GM18517 (cell line): Measurements from ENCODE around the gene CLN5.
"Not testable (repeated sequence)": the region's sequence is repeated elsewhere in the genome, so short reads cannot be mapped to it uniquely, and the experiment has no call there.

Experiments used
- ATAC-seq: cut with Tn5 transposase; IDR thresholded peaks from one replicate; pipeline ENCODE4 v1.9.1; 2021; ENCODE audit warnings: mild to moderate bottlenecking, moderate library complexity; ENCODE audit not compliant: unreplicated experiment

Gene CLN5

DNA sequence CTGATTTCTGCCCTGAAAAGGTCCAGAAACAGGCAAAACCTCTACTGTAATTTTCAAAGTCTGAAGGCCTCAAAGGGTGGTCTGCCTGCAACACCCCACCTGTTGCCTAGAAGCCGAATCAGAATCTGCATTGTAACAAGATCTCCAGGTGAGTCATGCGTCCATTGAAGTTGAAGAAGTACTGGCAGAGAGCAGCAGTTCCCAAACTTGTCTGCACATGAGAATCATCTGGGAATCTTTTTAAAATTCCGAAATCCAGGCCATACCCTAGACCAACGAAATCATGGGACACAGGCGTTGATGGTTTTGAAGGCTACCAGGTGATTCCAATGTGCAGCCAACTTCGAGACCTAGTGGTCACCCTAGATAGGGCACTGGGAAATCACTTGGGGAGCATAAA is 16.0 kb upstream of the CLN5 start:
- no peak for ATAC-seq

DNA sequence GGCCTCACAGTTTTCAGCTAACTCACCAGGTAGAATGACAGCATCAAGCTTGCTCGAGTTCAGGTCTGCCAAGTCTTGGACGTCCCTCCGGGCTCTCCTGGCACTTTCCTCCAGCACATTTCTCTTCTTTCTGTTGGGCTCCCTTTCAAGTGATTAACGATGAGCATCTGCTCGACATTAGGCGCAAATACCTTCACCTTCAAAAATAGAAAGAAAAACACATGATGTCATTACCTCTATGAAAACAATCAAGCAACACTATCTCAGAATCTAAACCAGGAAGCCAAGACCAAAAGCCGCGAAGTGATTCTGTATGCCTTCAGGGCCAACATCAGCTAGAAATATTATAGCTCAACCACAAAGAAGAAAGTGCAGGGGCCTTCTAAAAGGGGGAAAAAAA is 15.4 kb upstream of the CLN5 start:
- no peak for ATAC-seq

DNA sequence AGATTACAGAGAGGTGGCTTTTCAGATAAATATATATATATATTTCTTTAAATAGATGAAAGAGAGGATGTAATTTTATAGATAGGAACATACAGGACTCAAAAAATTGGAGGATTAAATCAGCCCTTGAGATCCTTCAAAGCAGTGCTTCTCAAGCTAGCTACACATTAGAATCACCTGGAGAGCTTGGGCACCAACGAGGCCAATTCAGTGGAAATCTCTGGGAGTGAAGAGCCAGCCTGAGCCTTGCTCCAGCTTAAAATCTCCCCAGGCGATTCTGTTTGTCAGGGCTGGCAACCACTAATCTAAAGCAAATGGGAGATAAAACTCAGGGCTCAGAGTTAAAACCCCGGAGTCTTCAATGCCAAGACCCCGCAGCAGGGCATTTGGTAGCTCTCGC is 15.0 kb upstream of the CLN5 start:
- no peak for ATAC-seq

GRCh38 chr13:76980075-76980718 is 11.7 kb upstream of the CLN5 start:
- peak; percentile 96 for ATAC-seq

DNA sequence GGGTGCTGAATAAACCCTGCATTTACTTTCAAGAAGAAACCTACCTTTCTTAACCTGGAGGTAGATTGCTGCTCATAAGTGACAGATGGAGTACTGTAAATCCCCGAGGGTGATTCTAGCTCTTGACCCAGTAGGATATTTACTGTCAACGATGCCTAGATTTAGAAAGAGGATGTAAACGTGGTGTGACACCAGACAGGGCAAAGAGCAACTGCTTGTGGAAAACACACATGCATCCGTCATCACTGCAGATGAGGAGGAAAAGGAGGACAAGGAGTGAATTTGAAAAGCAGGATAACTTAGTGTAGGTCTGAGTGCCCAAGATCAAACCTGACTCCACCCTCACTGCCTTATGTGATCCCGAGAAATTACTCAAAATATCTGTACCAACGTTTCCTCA is 9.8 kb upstream of the CLN5 start:
- ATAC-seq = no peak

DNA sequence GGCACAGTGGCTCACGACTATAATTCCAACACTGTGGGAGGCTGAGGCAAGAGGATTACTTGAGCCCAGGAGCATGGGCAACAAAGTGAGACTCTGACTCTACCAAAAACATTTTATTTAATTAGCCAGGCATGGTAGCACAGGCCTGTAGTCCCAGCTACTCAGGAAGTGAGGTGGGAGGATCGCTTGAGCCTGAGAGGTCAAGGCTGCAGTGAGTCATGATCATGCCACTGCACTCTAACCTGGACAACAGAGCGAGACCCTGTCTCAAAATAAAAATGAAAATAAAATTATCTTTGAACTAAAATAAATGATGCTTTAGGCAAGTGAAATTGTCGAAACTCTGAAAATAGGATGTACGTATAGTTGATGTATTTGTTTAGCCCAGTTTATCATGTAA is 8.2 kb upstream of the CLN5 start:
- ATAC-seq = no peak

DNA sequence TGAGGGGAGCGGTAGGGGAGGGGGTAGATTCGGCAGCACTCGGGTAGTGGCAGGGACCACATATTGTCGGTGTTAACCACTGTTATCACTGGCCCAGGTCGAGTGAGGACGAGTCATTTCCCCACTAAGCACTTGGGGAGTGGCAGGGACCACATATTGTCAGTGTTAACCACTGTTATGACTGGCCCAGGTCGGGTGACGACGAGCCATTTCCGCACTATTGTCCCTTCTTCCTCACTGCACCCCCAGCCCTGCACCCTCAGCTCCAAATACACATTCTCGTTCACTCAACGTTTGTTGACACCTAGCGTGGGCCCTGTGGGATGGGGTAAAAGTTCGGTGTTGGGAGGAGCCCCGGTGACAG is 467 bp upstream of the CLN5 start:
- ATAC-seq = peak; percentile 55

DNA sequence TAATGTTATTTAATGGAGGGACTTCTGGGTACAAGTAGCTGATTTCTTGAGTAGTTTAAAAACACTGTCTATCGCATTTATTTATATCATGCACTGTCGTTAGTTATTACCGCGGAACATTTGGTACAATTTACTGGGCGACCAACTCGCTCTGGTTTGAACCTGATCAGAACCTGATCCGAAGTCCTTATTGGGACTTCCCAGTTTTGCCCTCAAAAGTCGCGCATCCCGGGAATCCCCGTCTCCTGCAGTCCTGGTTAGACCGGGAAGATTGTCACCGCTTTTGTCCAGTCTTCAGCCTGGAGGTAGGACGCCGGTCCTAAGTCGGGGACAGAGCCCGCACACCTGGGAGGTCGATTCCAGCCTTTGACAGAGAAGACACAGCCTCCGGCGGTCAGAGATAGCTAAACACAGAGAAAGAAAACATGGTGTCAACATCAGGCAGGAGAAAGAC is 694 bp downstream of the CLN5 start:
- peak; percentile 15 for ATAC-seq

DNA sequence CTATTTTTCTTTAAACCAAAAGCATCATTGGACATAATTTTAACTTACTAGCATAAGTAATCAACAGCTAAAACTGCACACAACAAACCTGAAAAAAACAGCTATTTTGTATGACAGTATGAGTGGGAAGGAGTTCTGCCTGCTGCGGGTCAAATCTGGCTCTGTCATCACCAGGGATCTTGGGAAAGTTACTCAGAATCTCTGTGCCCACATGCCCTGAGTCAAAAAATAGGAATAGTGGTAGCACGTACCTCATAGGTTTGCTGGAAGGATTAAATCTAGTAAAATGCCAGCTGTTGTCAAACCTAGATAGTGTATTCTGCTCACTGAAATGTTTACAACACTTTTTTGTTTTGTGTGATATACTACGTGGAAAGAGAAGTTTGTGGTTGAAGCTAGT is 1.1 kb downstream of the CLN5 start:
- no peak for ATAC-seq

- ATAC-seq = no peak
These were observed 1.6 kb downstream of the CLN5 start for GRCh38 chr13:76993473-76993872.

DNA sequence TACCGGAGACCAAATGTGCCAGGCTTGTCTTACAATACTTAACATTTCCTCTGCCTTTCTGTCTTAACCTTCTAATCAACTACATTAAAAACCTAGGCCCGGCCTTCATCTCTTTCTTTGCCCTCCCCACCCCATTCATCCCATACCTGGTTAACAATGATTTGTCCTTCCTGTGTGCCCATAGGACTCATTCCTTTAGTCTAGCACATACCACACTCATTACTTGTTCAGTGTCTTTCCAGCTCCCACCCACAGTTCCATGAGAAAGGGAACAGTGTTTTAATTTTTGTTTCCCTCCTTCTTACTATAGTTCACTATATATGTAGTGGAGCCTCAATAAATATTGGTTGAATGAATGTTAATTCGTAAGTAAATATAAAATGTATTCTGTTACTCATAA is 2.4 kb downstream of the CLN5 start:
- no peak for ATAC-seq

- ATAC-seq = no peak
These were observed 8.6 kb downstream of the CLN5 start for GRCh38 chr13:77000475-77000874.

- no peak for ATAC-seq
These were observed 9.7 kb downstream of the CLN5 start for GRCh38 chr13:77001540-77001939.

DNA sequence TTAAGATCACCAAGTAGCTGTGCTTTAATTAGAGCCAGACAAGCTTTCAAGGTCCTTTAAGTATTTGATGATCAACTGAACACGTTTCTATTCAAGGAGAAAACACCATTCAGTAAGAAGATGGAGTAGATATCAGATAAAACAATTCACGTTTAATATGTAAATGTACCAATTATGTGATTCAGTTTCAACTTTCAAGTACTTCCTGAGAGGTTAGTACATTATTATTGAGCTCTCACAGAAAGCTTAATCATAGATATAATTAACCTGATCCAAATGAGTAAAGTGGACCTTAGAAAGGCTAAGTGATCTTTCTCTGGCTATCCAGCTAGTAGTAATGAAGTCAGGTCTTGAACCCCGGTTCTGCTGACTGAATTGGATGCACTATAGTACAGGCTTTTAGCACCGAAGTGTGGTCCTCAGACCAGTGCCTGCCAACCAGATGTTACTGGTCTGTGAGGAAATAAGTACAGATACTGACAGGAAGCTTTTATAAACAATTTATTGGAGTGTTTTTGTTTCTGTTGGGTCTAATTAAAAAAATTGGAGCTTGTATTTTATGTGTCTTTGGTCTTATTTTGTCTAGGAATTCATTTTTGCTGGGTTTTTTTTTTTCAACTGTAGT is 10.2 kb downstream of the CLN5 start:
- ATAC-seq = no peak

- ATAC-seq = no peak
These were observed 10.8 kb downstream of the CLN5 start for GRCh38 chr13:77002590-77003190.

DNA sequence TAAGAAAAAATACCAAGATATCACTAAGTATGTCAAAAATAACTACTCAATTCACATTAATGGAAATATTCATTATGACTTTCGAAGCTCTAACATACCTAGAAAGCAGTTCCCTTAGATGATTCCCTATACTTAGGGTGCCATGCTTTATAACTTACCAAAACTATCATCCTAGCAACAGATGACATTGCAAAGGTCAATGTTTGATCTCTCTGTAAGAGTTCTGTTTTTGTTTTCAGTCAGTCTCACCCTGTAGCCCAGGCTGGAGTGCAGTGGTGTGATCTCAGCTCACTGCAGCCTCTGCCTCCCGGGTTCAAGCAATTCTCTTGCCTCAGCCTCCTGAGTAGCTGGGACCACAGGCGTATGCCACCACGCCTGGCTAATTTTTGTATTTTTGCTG is 16.5 kb downstream of the CLN5 start:
- ATAC-seq = peak; percentile 58

- ATAC-seq = no peak
These were observed 17.1 kb downstream of the CLN5 start for GRCh38 chr13:77009011-77009410.

DNA sequence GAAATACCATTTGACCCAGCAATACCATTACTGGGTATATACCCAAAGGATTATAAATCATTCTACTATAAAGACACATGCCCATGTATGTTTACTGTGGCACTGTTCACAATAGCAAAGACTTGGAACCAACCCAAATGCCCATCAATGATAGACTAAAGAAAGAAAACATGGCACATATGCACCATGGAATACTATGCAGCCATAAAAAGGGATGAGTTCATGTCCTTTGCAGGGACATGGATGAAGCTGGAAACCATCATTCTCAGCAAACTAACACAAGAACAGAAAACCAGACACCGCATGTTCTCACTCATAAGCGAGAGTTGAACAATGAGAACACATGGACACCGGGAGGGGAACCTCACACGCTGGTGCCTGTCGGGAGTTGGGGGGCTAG is 17.8 kb downstream of the CLN5 start:
- ATAC-seq = not testable (repeated sequence)

DNA sequence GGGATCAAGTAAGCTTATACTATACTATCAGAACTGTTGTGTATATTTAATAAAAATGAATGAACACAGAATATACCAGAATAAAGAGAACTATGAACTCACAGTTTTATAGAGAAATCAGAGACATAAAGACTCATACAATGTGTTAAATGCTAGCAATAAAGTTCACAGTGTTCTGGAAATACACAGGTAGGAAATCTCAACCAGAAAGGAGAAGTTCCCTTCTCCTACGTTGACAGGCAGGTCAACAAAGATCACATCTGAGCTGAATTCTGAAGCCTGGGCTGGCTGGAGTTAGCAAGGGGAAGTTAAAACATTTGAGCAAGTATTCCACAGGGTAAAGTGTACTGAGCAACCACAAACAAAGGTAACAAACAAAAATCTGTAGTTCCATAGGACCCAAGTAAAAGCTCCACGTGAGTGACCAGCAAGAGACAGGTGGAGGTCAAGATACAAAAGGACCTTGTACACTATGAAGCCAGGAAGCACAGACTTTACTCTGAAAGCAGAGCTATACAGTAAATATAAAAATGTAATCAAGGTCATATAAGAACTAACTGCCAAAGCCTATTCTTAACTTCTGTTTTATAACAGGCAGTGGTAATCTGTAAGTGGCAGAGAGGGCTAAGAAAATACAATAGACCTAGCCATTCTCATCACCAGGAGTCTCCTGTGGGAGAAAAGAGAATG is 22.1 kb downstream of the CLN5 start:
- no peak for ATAC-seq

DNA sequence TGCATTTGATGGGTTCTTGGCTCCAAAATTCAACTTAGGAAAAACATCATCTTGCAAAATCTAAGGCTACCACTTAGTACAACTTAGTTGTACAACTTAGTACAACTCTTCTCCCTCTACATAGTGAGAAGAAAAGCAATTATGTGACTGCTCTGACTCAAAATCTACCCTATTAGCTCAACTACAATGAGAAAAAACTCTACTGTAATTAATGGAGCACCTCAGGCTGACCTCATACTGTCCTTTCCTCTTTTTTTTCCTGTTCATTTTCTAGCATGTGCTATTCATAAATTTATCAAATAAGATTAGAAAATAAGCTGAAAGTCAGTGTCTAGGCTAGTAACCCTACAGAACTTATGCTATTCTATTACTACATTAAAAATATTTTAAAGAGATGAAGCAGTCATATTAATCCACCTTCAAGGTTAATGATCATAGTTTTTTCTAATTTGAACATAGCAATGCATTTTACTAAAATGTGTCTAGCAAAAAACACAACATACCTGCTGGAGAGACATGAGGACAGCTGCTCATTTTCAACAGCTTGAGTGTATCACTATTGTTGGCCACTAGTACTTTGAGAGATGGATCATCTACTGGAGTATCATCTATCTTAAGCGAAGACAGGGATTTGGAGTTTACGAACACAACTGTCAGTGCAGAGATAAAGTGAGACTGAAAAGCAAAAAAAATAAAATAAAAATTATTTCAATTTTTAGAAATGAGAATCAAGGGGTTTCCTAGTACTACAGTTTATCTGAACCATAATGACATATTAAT is 23.2 kb downstream of the CLN5 start:
- ATAC-seq = no peak

GRCh38 chr13:77016251-77016812 is 24.5 kb downstream of the CLN5 start:
- no peak for ATAC-seq
